Fibroblast of skin of left quadriceps (primary cell): ENCODE results near the gene BMP2K.

Experiments used
- DNase-seq, 2 experiments: peaks; one replicate each; pipeline ENCODE4 v3.0.0-alpha.2; 2013; ENCODE audit warnings: low read depth in 2 of 2

BMP2K gene

GRCh38 chr4:78936989-78937388 lies 160.8 kb downstream of the BMP2K start:
- DNase-seq: no peak

DNA sequence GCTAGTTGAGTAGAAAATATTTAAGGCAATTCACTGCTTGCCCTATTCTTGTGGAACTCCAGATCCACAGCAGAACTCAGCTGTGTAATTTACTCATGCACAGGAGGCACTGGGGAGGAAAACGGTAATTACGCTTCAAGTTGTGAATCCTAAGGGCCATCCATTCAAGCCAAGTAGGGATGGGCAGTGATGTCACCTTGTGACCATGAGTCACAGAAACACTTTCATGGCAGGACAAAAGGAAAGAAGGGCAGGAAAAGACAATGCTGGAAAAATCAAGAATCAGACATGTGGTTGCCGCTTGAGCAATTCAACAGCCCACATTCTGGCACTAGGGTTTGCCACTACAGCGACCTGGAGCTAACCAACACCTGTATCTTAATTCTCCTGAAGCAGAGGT lies 161.7 kb downstream of the BMP2K start:
- DNase-seq: no peak

GRCh38 chr4:78938474-78938867 lies 162.3 kb downstream of the BMP2K start:
- no peak for DNase-seq

DNA sequence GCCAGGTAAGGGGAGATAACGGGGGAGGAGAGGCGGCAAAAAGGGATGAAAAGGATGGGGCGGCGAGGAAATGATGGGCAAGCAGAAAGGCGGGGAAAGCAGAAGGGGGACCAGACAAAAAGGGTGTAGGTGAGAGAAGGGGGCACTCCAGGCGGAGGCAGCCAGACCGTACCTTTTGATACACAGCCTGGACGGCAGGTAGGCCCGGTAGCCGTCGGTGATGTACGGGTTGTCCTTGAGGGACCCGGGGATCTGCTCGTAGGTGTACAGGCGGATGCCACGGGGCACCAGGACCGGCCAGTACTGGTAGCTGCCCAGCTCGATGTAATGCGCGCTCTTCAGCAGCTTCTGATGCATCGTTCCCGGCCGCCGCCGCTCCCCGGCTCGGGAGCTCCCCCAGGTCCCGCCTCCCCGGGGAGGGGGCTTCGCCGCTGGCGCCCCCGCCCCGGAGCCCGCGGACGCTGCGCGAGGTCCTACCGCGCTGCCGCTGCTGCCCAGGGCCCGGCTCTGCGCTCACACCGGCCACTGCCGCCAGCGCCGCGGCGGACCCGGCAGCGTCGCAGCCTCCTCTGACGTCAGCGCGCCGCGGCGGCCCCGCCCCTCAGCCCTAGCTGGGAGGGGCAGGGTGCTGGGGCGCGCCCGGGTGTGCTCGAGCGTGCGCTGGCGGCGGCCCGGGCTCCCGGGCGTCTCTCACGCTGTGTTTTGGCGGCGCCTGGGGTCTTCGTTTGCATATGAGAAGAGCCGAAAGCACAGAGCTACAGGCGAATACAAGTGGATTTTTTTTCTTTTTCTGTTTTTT lies 162.9 kb downstream of the BMP2K start, which contains the start of gene PAQR3:
Gene PAQR3 (minus strand): TSS at position 571 of the 799 bp plus-strand sequence. CDS start 214 bp downstream, at position 357.
- peak; percentile 60 to 64 for DNase-seq

DNA sequence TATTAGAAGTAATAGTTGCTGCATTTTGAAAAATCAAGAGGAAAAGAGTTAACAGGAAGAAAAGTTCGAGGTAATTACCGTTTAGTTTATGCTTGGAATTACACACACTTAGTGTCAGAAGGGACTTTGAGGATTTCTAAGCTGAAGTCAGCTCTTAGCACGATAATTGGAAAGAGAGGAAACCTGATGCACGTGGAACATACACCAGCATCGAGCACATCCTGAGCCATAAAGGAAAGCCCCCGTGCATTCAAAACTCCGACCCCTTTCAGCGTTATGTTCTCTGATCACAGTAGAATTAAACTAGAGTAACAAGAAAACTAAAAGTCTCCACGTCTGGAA lies 163.5 kb downstream of the BMP2K start:
- no peak for DNase-seq

GRCh38 chr4:78940752-78941151 lies 164.6 kb downstream of the BMP2K start:
- DNase-seq: no peak

GRCh38 chr4:78944381-78944780 lies 168.2 kb downstream of the BMP2K start:
- no peak for DNase-seq

DNA sequence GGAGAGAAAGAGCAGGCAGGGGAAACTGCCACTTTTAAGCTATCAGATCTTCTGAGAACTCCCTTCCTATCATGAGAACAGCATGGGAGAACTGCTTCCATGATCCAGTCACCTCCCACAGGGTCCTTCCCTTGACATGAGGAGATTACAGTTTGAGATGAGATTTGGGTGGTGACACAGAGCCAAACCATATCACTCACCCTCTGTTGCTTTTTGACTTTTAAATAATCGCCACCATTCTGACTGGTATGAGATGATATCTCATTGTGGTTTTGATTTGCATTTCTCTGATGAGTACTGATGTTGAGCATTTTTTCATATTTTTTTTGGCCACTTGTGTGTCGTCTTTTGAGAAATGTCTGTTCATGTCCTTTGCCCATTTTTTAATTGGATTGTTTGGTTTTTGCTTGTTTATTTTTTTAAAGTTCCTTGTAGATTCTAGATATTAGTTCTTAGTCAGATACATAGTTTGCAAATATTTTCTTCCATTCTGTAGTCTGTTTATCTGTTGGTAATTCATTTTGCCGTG lies 169.6 kb downstream of the BMP2K start:
- no peak for DNase-seq

- no peak for DNase-seq
Observed at GRCh38 chr4:78949735-78950134, 173.6 kb downstream of the BMP2K start.

- DNase-seq: peak; percentile 24 to 28
Observed at GRCh38 chr4:78951862-78952472, 175.8 kb downstream of the BMP2K start.

DNA sequence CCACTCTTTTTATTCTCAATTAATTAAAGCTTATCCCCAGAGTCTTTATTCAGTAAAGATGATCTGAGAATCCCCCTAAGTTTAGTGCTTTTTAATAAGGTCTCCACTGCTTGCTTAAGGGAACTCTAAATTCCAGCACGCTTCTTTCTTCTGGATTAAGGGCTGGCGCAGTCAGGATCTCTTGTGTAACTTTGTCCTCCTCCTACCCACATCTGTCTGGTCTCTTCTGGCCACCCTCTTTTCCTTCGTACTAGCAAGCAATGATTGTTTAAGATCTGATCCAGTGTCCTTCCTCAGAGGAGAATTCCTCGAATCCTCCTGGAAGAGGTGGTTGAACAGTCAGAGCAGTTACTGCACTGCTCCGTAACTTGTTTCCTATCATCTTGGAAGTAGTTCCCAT lies 177.1 kb downstream of the BMP2K start:
- DNase-seq: no peak

DNA sequence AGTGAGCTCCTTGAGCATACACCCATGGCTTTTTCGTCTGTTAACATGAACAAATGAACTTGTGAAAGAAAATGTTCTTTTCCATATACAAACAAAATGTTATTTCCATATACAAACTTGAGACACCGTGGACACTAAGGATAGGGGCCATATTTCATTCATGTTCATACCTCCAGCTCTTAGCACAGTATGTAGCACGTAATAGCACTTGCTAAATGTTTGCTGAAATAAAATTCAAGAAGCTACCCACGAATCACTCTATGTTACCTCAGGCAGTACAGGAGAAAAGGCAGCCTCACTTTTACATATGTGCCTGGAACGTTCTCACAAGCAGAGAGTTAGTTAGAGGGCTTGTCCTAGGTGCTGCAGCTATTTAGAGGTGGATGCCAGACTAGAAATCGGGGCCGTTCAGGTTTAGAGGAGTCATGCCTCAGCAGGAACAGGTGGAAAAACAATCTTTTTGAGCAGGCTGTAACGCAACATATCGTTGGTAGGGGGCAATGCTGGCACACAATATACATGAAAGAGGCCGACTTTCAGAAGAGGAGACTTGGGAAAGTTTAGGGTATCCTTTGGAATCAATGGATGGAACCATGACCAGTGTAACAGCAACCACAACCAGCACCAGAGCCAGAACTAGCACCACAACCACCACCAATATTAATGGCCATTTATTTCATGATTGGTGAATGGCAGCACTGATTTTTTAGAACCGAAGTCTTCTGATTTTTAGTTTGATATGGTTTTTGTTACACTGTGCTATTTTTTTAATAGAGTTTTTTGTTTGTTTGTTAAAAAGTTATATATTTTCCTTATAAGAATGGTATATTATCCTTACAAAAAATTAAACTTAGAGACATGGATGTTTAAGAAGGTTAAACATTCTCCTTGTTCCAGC lies 177.9 kb downstream of the BMP2K start:
- DNase-seq: no peak

GRCh38 chr4:78956975-78957374 lies 180.8 kb downstream of the BMP2K start:
- DNase-seq: no peak

DNA sequence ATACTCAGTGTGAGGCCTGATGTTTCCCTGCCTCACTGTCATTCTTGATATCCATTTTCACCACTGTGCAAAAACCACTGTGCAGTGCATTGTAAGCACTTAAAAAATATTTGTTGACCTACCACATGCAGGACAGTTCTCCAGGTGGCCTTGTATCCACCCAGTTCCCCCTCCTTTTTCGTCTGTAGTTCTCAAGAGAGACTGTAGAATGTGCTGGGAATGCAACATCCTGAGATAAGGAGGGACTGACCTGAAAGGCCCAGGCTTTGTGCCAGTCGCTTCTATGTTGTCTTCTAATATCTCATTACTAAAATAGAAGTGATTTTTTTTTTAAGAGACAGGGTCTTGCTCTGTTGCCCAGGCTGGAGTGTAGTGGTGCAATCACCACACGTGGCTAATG lies 184.8 kb downstream of the BMP2K start:
- DNase-seq: no peak
